H9 (cell line): ENCODE results near the gene RNF220. TPM values are rescaled to one million over a fixed set of nuclear protein-coding genes. Genes with fewer than 3 reads are reported as not detected.

Source experiments
- DNase-seq: peaks from one replicate; pipeline ENCODE4 v3.0.0-alpha.2; 2017
- H2AFZ ChIP-seq: one replicate; pipeline ENCODE4 v1.6.1; 2013; ENCODE audit warnings: mild to moderate bottlenecking, low read length, control low read depth, moderate library complexity
- H2AK5ac ChIP-seq: 2 replicates; pipeline ENCODE4 v1.6.1; 2013; ENCODE audit warnings: low read length, control low read depth, mixed read lengths; ENCODE audit not compliant: insufficient read length
- H2BK120ac ChIP-seq: one replicate; pipeline ENCODE4 v1.6.1; 2013; ENCODE audit warnings: low read depth, mild to moderate bottlenecking, low read length, control low read depth, inconsistent platforms; ENCODE audit not compliant: poor library complexity, severe bottlenecking
- H2BK12ac ChIP-seq: 2 replicates; pipeline ENCODE4 v1.6.1; 2013; ENCODE audit warnings: low read length, control low read depth, mixed read lengths, low read depth; ENCODE audit not compliant: insufficient read length
- H2BK15ac ChIP-seq: 2 replicates; pipeline ENCODE4 v1.6.1; 2013; ENCODE audit warnings: low read depth, low read length, control low read depth
- H2BK20ac ChIP-seq: one replicate; pipeline ENCODE4 v1.6.1; 2013; ENCODE audit warnings: low read depth, mild to moderate bottlenecking, low read length, control low read depth, inconsistent platforms; ENCODE audit not compliant: poor library complexity, severe bottlenecking
- H2BK5ac ChIP-seq: 2 replicates; pipeline ENCODE4 v1.6.1; 2013; ENCODE audit warnings: low read length, control low read depth, mixed read lengths; ENCODE audit not compliant: insufficient read length
- H3K14ac ChIP-seq: 2 replicates; pipeline ENCODE4 v1.6.1; 2013; ENCODE audit warnings: low read length, control low read depth; ENCODE audit not compliant: insufficient read depth
- H3K18ac ChIP-seq: 2 replicates; pipeline ENCODE4 v1.6.1; 2013; ENCODE audit warnings: low read depth, mild to moderate bottlenecking, mixed read lengths, low read length, control low read depth; ENCODE audit not compliant: insufficient read length
- H3K23ac ChIP-seq: 2 replicates; pipeline ENCODE4 v1.6.1; 2013; ENCODE audit warnings: low read length, control low read depth, mixed read lengths, low read depth; ENCODE audit not compliant: insufficient read length
- H3K23me2 ChIP-seq: 2 replicates; pipeline ENCODE4 v1.6.1; 2013; ENCODE audit warnings: low read depth, mild to moderate bottlenecking, mixed read lengths, low read length, control low read depth; ENCODE audit not compliant: insufficient read length, poor library complexity, severe bottlenecking
- H3K27ac ChIP-seq: 2 replicates; pipeline ENCODE4 v1.5.1; 2013; ENCODE audit warnings: low read length, control low read depth, mixed read lengths, low read depth; ENCODE audit not compliant: insufficient read length
- H3K27me3 ChIP-seq: 2 replicates; pipeline ENCODE4 v1.6.1; 2013; ENCODE audit warnings: low read length, control low read depth, inconsistent platforms; ENCODE audit not compliant: insufficient read depth
- H3K4ac ChIP-seq: 2 replicates; pipeline ENCODE4 v1.6.1; 2013; ENCODE audit warnings: low read depth, mild to moderate bottlenecking, control low read depth, inconsistent platforms, low read length, moderate library complexity
- H3K4me1 ChIP-seq: 2 replicates; pipeline ENCODE4 v1.6.1; 2013; ENCODE audit warnings: low read length, control low read depth, inconsistent platforms; ENCODE audit not compliant: insufficient read depth
- H3K4me2 ChIP-seq: 2 replicates; pipeline ENCODE4 v1.6.1; 2013; ENCODE audit warnings: low read length, control low read depth, mixed read lengths; ENCODE audit not compliant: insufficient read length, insufficient read depth
- H3K56ac ChIP-seq: 2 replicates; pipeline ENCODE4 v1.6.1; 2013; ENCODE audit warnings: low read depth, mild to moderate bottlenecking, mixed read lengths, low read length, control low read depth; ENCODE audit not compliant: insufficient read length
- H3K79me1 ChIP-seq: 2 replicates; pipeline ENCODE4 v1.6.1; 2013; ENCODE audit warnings: low read depth, mild to moderate bottlenecking, moderate library complexity, low read length, control low read depth, inconsistent platforms; ENCODE audit not compliant: insufficient read depth, poor library complexity, severe bottlenecking
- H3K79me2 ChIP-seq: 2 replicates; pipeline ENCODE4 v1.6.1; 2013; ENCODE audit warnings: low read length, control low read depth, inconsistent platforms; ENCODE audit not compliant: insufficient read depth
- H3K9ac ChIP-seq: 2 replicates; pipeline ENCODE4 v1.6.1; 2013; ENCODE audit warnings: low read length, control low read depth, mixed read lengths; ENCODE audit not compliant: insufficient read length; ENCODE audit errors: extremely low read depth
- H3K9me3 ChIP-seq: one replicate; pipeline ENCODE4 v1.6.1; 2013; ENCODE audit warnings: low read depth, low read length, inconsistent platforms; ENCODE audit not compliant: control insufficient read depth
- H3T11ph ChIP-seq: one replicate; pipeline ENCODE4 v1.6.1; 2013; ENCODE audit warnings: mild to moderate bottlenecking, low read length, control low read depth, inconsistent platforms
- H4K20me1 ChIP-seq: one replicate; pipeline ENCODE4 v1.6.1; 2013; ENCODE audit not compliant: control insufficient read depth, insufficient read length, insufficient read depth
- H4K5ac ChIP-seq: 2 replicates; pipeline ENCODE4 v1.6.1; 2013; ENCODE audit warnings: low read depth, mild to moderate bottlenecking, mixed read lengths, low read length, control low read depth; ENCODE audit not compliant: insufficient read length
- H4K8ac ChIP-seq: replicated peaks from 2 replicates; pipeline ENCODE4 v1.6.1; 2013; ENCODE audit warnings: low read length, control low read depth, mixed read lengths, low read depth; ENCODE audit not compliant: insufficient read length
- H4K91ac ChIP-seq: 2 replicates; pipeline ENCODE4 v1.6.1; 2013; ENCODE audit warnings: low read depth, mild to moderate bottlenecking, moderate library complexity, mixed read lengths, low read length, control low read depth; ENCODE audit not compliant: insufficient read length
- H3K27ac Mint-ChIP-seq, 3 experiments: 2 replicates in 2 of 3; 3 replicates in 1 of 3; pipeline ENCODE4 v1.8.0; 2020 to 2021; ENCODE audit warnings: mixed read lengths in 3 of 3, mild to moderate bottlenecking in 1 of 3, moderate library complexity in 1 of 3
- H3K27me3 Mint-ChIP-seq: 2 replicates; pipeline ENCODE4 v1.8.0; 2021; ENCODE audit warnings: low read depth, mild to moderate bottlenecking, moderate library complexity, mixed read lengths
- H3K36me3 Mint-ChIP-seq, 3 experiments: 2 replicates in 2 of 3; 3 replicates in 1 of 3; pipeline ENCODE4 v1.8.0; 2020 to 2021; ENCODE audit warnings: low read depth in 3 of 3, mixed read lengths in 3 of 3; ENCODE audit not compliant: insufficient read depth in 1 of 3
- H3K4me1 Mint-ChIP-seq, 2 experiments: 2 replicates each; pipeline ENCODE4 v1.8.0; 2020; ENCODE audit warnings: mixed read lengths in 2 of 2
- H3K4me3 Mint-ChIP-seq, 2 experiments: 2 replicates in 1 of 2; 3 replicates in 1 of 2; pipeline ENCODE4 v1.8.0; 2020 to 2021; ENCODE audit warnings: mild to moderate bottlenecking in 2 of 2, mixed read lengths in 2 of 2, moderate library complexity in 1 of 2
- H3K9me3 Mint-ChIP-seq, 2 experiments: 2 replicates in 1 of 2; 3 replicates in 1 of 2; pipeline ENCODE4 v1.8.0; 2020; ENCODE audit warnings: mild to moderate bottlenecking in 2 of 2, mixed read lengths in 2 of 2, moderate library complexity in 1 of 2
- WGBS: extraction: QIAGEN DNeasy Blood & Tissue Kit; methylation state at CpG from one replicate; pipeline ENCODE4 v1.1.7; 2013; ENCODE audit warnings: missing lambda C conversion rate, low lambda C conversion rate, mixed read lengths; ENCODE audit not compliant: insufficient read length; ENCODE audit errors: extremely low coverage; 5-methylcytosine and 5-hydroxymethylcytosine counted together
- total RNA-seq: library from RNA; stranded (reverse); gene quantifications from 2 replicates; pipeline ENCODE4 v1.2.1, GENCODE V29; 2021
- TF ChIP-seq, protein P1 (sequence below): fragments of 200-600 bp; sonication (generic); conservative IDR thresholded peaks from 3 replicates; pipeline ENCODE4 v1.8.0; 2021; ENCODE audit warnings: antibody characterized with exemption, mild to moderate bottlenecking

RNF220 gene
- total RNA-seq, 1 experiment from 2014 or later: 109 TPM

DNA sequence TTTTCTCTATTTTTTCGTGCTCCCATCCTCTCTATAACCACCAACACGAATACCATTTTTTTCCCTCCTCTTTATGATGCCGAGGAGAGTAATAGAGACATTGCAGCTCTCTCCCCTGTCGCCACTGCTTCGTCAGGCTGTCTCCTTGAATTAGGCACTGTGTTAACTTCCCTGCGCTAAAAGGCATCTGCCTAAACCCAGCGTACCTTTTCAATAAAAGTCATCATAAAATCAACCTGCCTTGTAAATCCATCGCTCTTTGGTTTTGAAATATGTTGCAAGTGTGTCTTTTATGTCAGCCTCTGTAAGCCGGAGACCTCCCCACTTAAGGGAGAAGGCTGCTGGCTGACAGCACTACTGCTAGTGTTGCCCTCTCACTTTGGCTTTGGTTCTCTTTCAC, 8.7 kb downstream of the RNF220 start:
- H3K9me3 ChIP-seq: no peaks in the 10 kb centered on the region
- H3K23ac ChIP-seq: no peak overlapping the region
- peaks cover 3% of the 10 kb centered on the region; the same call in 1 of the 2 replicates for H3K4me1 ChIP-seq
- no peak overlapping the region for H3K4me3 Mint-ChIP-seq
- no peak overlapping the region for H2BK12ac ChIP-seq
- 100% methylated on average over 2 of the region's 9 CpGs for WGBS
- no peak overlapping the region for H3K56ac ChIP-seq
- H4K91ac ChIP-seq: no peak overlapping the region
- H4K5ac ChIP-seq: no peak overlapping the region
- H3K18ac ChIP-seq: no peak overlapping the region
- H3K27ac Mint-ChIP-seq: no peak overlapping the region
- no peak overlapping the region for H2BK120ac ChIP-seq
- no peak overlapping the region for H2BK15ac ChIP-seq
- no peak overlapping the region for H2BK5ac ChIP-seq
- no peaks in the 10 kb centered on the region for H4K20me1 ChIP-seq
- no peaks in the 10 kb centered on the region for H3K79me2 ChIP-seq
- no peak overlapping the region for H3K9ac ChIP-seq
- no peak overlapping the region for H2AFZ ChIP-seq
- H3K27me3 Mint-ChIP-seq: peaks cover 31% of the 10 kb centered on the region
- H3T11ph ChIP-seq: no peak overlapping the region
- H2BK20ac ChIP-seq: no peak overlapping the region
- peaks cover 13 to 17% of the 10 kb centered on the region in 2 experiments for H3K4me1 Mint-ChIP-seq
- TF ChIP-seq, protein P1, sequence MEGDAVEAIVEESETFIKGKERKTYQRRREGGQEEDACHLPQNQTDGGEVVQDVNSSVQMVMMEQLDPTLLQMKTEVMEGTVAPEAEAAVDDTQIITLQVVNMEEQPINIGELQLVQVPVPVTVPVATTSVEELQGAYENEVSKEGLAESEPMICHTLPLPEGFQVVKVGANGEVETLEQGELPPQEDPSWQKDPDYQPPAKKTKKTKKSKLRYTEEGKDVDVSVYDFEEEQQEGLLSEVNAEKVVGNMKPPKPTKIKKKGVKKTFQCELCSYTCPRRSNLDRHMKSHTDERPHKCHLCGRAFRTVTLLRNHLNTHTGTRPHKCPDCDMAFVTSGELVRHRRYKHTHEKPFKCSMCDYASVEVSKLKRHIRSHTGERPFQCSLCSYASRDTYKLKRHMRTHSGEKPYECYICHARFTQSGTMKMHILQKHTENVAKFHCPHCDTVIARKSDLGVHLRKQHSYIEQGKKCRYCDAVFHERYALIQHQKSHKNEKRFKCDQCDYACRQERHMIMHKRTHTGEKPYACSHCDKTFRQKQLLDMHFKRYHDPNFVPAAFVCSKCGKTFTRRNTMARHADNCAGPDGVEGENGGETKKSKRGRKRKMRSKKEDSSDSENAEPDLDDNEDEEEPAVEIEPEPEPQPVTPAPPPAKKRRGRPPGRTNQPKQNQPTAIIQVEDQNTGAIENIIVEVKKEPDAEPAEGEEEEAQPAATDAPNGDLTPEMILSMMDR: no peak
- no peaks in the 10 kb centered on the region for H3K79me1 ChIP-seq
- H3K27me3 ChIP-seq: peaks cover 17% of the 10 kb centered on the region; the same call in 1 of the 2 replicates
- no peak overlapping the region for H3K27ac ChIP-seq
- H3K9me3 Mint-ChIP-seq: no peaks in the 10 kb centered on the region
- no peak overlapping the region for H2AK5ac ChIP-seq
- peaks cover 2 to 14% (median 11%) of the 10 kb centered on the region in 3 experiments; a peak in 4 of 7 replicates for H3K36me3 Mint-ChIP-seq
- no peak overlapping the region for H3K14ac ChIP-seq
- no peak for DNase-seq
- H3K4ac ChIP-seq: no peak overlapping the region
- no peak overlapping the region for H4K8ac ChIP-seq
- H3K4me2 ChIP-seq: no peak overlapping the region
- peaks cover 17% of the 10 kb centered on the region for H3K23me2 ChIP-seq
